Measurements from ENCODE around the gene PYDC2. TPM values are rescaled to one million over a fixed set of nuclear protein-coding genes. Genes with fewer than 3 reads are reported as not detected.
"Not testable (repeated sequence)": the region's sequence is repeated elsewhere in the genome, so short reads cannot be mapped to it uniquely, and the experiment has no call there.

PYDC2 gene
- total RNA-seq, 3 donors from 2014 or later (not counting 1 experiment from before 2014, with no cell fraction given): not detected

DNA sequence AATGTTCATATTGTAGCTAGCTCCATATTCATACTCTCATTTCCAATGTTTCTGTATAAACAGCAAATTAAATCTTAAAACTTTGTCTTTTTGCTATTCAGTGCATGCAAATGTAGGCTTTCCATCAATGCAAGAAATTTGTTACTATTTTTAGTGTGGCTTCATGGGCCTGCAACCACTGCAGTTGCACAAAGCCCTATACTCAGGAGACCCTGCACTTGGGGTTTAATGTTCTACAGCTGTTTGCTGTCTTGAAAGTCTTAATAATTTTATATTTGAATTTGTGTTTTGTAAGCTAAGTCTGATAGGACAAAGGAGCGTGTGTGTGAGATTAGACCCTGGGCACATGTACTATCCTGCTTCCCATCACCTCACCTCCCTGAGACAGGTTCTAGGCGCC, 9.6 kb downstream of the PYDC2 start:
- H3K4me1 ChIP-seq (ENCODE audit: control insufficient read depth, insufficient read depth, low read length): no peaks in the 10 kb centered on the region
- Mint-ChIP-seq H3K27ac (no peak overlapping the region), H3K4me3 (no peak overlapping the region), H3K4me1 (no peaks in the 10 kb centered on the region), H3K36me3 (no peaks in the 10 kb centered on the region), H3K9me3 (peaks cover 11 to 14% of the 10 kb centered on the region in 2 donors), H3K27me3 (ENCODE audit: low read depth in 2 of 2) (no peaks in the 10 kb centered on the region)
- TF ChIP-seq CTCF (IDR thresholded peaks at IDR 0.05): no peak
- WGBS (ENCODE audit: insufficient coverage): 75% methylated on average over 2 of the region's 2 CpGs
- ATAC-seq (no peak), DNase-seq (no peak)
- H3K27me3 ChIP-seq (ENCODE audit: control insufficient read depth, insufficient read depth, low read length): no peaks in the 10 kb centered on the region
- no peak overlapping the region for H3K27ac ChIP-seq (ENCODE audit: low read length)
- no peaks in the 10 kb centered on the region for H3K36me3 ChIP-seq (ENCODE audit: control insufficient read depth, insufficient read depth, low read length)
- intact Hi-C loops (cut with micrococcal nuclease): no loop called here
- no peaks in the 10 kb centered on the region for H3K9me3 ChIP-seq (ENCODE audit: control insufficient read depth, insufficient read depth, low read length)
- H3K4me3 ChIP-seq (ENCODE audit: low read length): no peak overlapping the region

GRCh38 chr3:191473661-191474198, 12.8 kb downstream of the PYDC2 start:
- no peaks in the 10 kb centered on the region for H3K36me3 ChIP-seq (ENCODE audit: control insufficient read depth, insufficient read depth, low read length)

GRCh38 chr3:191476066-191476772, 15.3 kb downstream of the PYDC2 start:
- no peaks in the 10 kb centered on the region for H3K36me3 ChIP-seq (ENCODE audit: control insufficient read depth, insufficient read depth, low read length)
- 77% methylated on average over 4 of the region's 4 CpGs for WGBS (ENCODE audit: insufficient coverage)
- no peak overlapping the region for H3K27ac ChIP-seq (ENCODE audit: low read length)
- intact Hi-C loops (cut with micrococcal nuclease): no loop called here
- no peaks in the 10 kb centered on the region for H3K27me3 ChIP-seq (ENCODE audit: control insufficient read depth, insufficient read depth, low read length)
- H3K9me3 ChIP-seq (ENCODE audit: control insufficient read depth, insufficient read depth, low read length): no peaks in the 10 kb centered on the region
- H3K27ac Mint-ChIP-seq: no peak overlapping the region
- H3K36me3 Mint-ChIP-seq: no peaks in the 10 kb centered on the region
- DNase-seq (no peak), ATAC-seq (no peak)
- H3K4me1 ChIP-seq (ENCODE audit: control insufficient read depth, insufficient read depth, low read length): no peaks in the 10 kb centered on the region
- no peak for TF ChIP-seq CTCF (IDR thresholded peaks at IDR 0.05)
- no peaks in the 10 kb centered on the region for H3K4me1 Mint-ChIP-seq
- peaks cover 15 to 20% of the 10 kb centered on the region in 2 donors for H3K9me3 Mint-ChIP-seq
- H3K27me3 Mint-ChIP-seq (ENCODE audit: low read depth in 2 of 2): no peaks in the 10 kb centered on the region
- H3K4me3 ChIP-seq (ENCODE audit: low read length): no peak overlapping the region
- H3K4me3 Mint-ChIP-seq: no peak overlapping the region

More at GRCh38 chr3:191473661-191474198, 12.8 kb downstream of the PYDC2 start:
- H3K4me3 ChIP-seq (ENCODE audit: low read length): no peak overlapping the region
- WGBS (ENCODE audit: insufficient coverage): 43% methylated on average over 4 of the region's 4 CpGs
- no peaks in the 10 kb centered on the region for H3K9me3 ChIP-seq (ENCODE audit: control insufficient read depth, insufficient read depth, low read length)
- H3K4me3 Mint-ChIP-seq: no peak overlapping the region
- no peaks in the 10 kb centered on the region for H3K27me3 Mint-ChIP-seq (ENCODE audit: low read depth in 2 of 2)
- no peak overlapping the region for H3K27ac ChIP-seq (ENCODE audit: low read length)
- DNase-seq (no peak), ATAC-seq (no peak)
- H3K9me3 Mint-ChIP-seq: peaks cover 13 to 16% of the 10 kb centered on the region in 2 donors
- no peaks in the 10 kb centered on the region for H3K27me3 ChIP-seq (ENCODE audit: control insufficient read depth, insufficient read depth, low read length)
- H3K36me3 Mint-ChIP-seq: no peaks in the 10 kb centered on the region
- intact Hi-C loops (cut with micrococcal nuclease): no loop called here
- no peaks in the 10 kb centered on the region for H3K4me1 Mint-ChIP-seq
- H3K27ac Mint-ChIP-seq: no peak overlapping the region
- no peaks in the 10 kb centered on the region for H3K4me1 ChIP-seq (ENCODE audit: control insufficient read depth, insufficient read depth, low read length)
- TF ChIP-seq CTCF (IDR thresholded peaks at IDR 0.05): no peak

GRCh38 chr3:191483994-191484393, 23.0 kb downstream of the PYDC2 start:
- DNase-seq; H3K27me3 Mint-ChIP-seq (ENCODE audit: low read depth in 2 of 2); ATAC-seq; H3K4me1 Mint-ChIP-seq; H3K36me3 Mint-ChIP-seq; H3K4me3 ChIP-seq (ENCODE audit: low read length); H3K27ac Mint-ChIP-seq; H3K4me3 Mint-ChIP-seq; intact Hi-C loops (cut with micrococcal nuclease); H3K36me3 ChIP-seq (ENCODE audit: control insufficient read depth, insufficient read depth, low read length); H3K27ac ChIP-seq (ENCODE audit: low read length); H3K9me3 ChIP-seq (ENCODE audit: control insufficient read depth, insufficient read depth, low read length); H3K4me1 ChIP-seq (ENCODE audit: control insufficient read depth, insufficient read depth, low read length); H3K27me3 ChIP-seq (ENCODE audit: control insufficient read depth, insufficient read depth, low read length): not testable (repeated sequence)
- 65% methylated on average over 2 of the region's 2 CpGs for WGBS (ENCODE audit: insufficient coverage)
- peaks cover 12 to 20% of the 10 kb centered on the region in 2 donors for H3K9me3 Mint-ChIP-seq
